ENCODE results near the gene ERBB4.

Gene ERBB4

DNA sequence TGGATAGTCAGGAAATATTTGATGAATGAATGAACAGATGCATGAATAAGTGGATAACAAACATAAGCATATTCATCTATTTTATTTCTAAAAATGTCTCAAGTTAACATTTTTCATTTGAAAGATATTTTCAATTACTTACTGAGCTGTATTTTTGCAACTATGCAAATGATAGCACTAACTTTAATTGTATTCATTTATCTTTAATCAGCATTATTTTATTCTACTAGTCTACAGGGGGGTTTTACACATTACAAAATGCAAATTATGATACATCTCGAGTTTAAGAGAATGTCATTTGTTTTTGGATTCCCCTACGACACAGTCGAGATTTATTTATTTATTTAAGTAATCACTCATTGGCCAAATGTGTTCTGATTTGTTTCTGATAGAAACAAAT lies 530.6 kb downstream of the ERBB4 start:
- no peak overlapping the region for H2AK5ac ChIP-seq (ENCODE audit: low read depth, low read length)

DNA sequence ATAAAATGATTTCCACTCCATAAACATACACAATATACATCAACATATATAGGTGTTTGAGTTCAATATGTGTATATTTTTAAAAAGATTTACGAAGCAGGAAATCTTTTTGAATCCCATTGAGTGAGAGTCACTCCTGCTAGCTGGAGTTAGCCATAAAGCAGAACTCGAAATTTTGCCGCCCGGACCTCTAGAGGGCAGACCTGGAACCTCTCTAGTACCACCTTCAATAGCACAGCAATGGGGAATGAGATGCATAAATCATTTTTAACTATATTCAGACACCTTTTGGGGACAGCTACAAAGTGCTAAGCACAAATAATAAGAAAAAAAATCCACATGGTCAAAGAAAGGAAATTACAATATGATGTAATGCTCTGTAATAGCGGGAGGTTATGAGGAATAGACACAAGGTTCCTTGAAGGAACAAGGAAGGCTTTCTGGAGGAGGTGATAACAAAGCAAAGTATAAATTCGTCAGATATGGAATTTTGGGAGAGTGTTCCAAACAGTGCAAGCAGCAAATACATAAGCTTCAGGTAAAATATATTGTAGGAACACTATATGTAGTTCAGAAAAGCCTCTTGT lies 533.4 kb downstream of the ERBB4 start:
- no peak overlapping the region for H2AK5ac ChIP-seq (ENCODE audit: low read depth, low read length)
- no peak overlapping the region for H2AFZ ChIP-seq (ENCODE audit: low read length)
- no peaks in the 10 kb centered on the region for H3K36me3 ChIP-seq (replicated peaks in 1 of 2; ENCODE audit: control insufficient read depth in 2 of 2, insufficient read depth in 2 of 2, low read length in 2 of 2)
- no peak overlapping the region for H2BK15ac ChIP-seq (ENCODE audit: low read length)
- no peak overlapping the region for H3K27ac ChIP-seq (replicated peaks; ENCODE audit: low read length)
- no peak overlapping the region for H4K91ac ChIP-seq (ENCODE audit: low read depth, low read length, poor library complexity)
- H3K14ac ChIP-seq (ENCODE audit: low read length) = no peak overlapping the region
- no peaks in the 10 kb centered on the region for H3K27me3 ChIP-seq (ENCODE audit: control insufficient read depth in 3 of 3, insufficient read depth in 3 of 3, low read depth in 1 of 3, low read length in 3 of 3)
- H3K23ac ChIP-seq (ENCODE audit: low read depth, low read length, poor library complexity) = no peak overlapping the region
- H3K79me1 ChIP-seq (ENCODE audit: low read depth, low read length) = no peaks in the 10 kb centered on the region
- H3K18ac ChIP-seq (ENCODE audit: low read length) = no peak overlapping the region
- H2BK5ac ChIP-seq (ENCODE audit: low read length) = no peak overlapping the region
- H2BK120ac ChIP-seq (ENCODE audit: low read depth, low read length) = no peak overlapping the region
- H3K4me3 ChIP-seq (ENCODE audit: low read length in 2 of 2) = no peak overlapping the region
- H3K4me1 ChIP-seq (ENCODE audit: control insufficient read depth in 2 of 2, insufficient read depth in 1 of 2, low read depth in 1 of 2, low read length in 2 of 2) = no peaks in the 10 kb centered on the region
- no peak overlapping the region for H3K4me2 ChIP-seq (ENCODE audit: insufficient read depth, low read length, poor library complexity, severe bottlenecking)
- H3K9ac ChIP-seq (ENCODE audit: low read depth, low read length, poor library complexity) = no peak overlapping the region
- no CpG with 5 or more reads among the region's 6 CpGs for WGBS, 2 donors (ENCODE audit: extremely low coverage in 2 of 2, insufficient read length in 2 of 2, insufficient replicate concordance in 1 of 2)
- H3K4ac ChIP-seq (ENCODE audit: low read length) = no peak overlapping the region
- H3K9me3 ChIP-seq (replicated peaks in 1 of 2; ENCODE audit: control insufficient read depth in 2 of 2, insufficient read depth in 1 of 2, low read depth in 1 of 2, low read length in 2 of 2) = no peaks in the 10 kb centered on the region
- no peak overlapping the region for H4K8ac ChIP-seq (ENCODE audit: low read depth, low read length)
- H2BK12ac ChIP-seq (ENCODE audit: low read length) = no peak overlapping the region
- DNase-seq (ENCODE audit: low spot score) = peak; percentile 15

More for the DNA sequence above, 530.6 kb downstream of the ERBB4 start:
- H3K36me3 ChIP-seq (replicated peaks in 1 of 2; ENCODE audit: control insufficient read depth in 2 of 2, insufficient read depth in 2 of 2, low read length in 2 of 2) = no peaks in the 10 kb centered on the region
- H3K14ac ChIP-seq (ENCODE audit: low read length) = no peak overlapping the region
- H2BK12ac ChIP-seq (ENCODE audit: low read length) = no peak overlapping the region
- H3K27ac ChIP-seq (replicated peaks; ENCODE audit: low read length) = no peak overlapping the region
- no peak overlapping the region for H3K4me2 ChIP-seq (ENCODE audit: insufficient read depth, low read length, poor library complexity, severe bottlenecking)
- H3K4me3 ChIP-seq (ENCODE audit: low read length in 2 of 2) = no peak overlapping the region
- H3K27me3 ChIP-seq (ENCODE audit: control insufficient read depth in 3 of 3, insufficient read depth in 3 of 3, low read depth in 1 of 3, low read length in 3 of 3) = no peaks in the 10 kb centered on the region
- H2BK5ac ChIP-seq (ENCODE audit: low read length) = no peak overlapping the region
- H4K91ac ChIP-seq (ENCODE audit: low read depth, low read length, poor library complexity) = no peak overlapping the region
- no peaks in the 10 kb centered on the region for H3K9me3 ChIP-seq (replicated peaks in 1 of 2; ENCODE audit: control insufficient read depth in 2 of 2, insufficient read depth in 1 of 2, low read depth in 1 of 2, low read length in 2 of 2)
- no peak overlapping the region for H3K4ac ChIP-seq (ENCODE audit: low read length)
- WGBS, 2 donors (ENCODE audit: extremely low coverage in 2 of 2, insufficient read length in 2 of 2, insufficient replicate concordance in 1 of 2) = no CpG with 5 or more reads among the region's 3 CpGs
- no peak overlapping the region for H2BK15ac ChIP-seq (ENCODE audit: low read length)
- no peak overlapping the region for H4K8ac ChIP-seq (ENCODE audit: low read depth, low read length)
- no peaks in the 10 kb centered on the region for H3K79me1 ChIP-seq (ENCODE audit: low read depth, low read length)
- no peak overlapping the region for H2AFZ ChIP-seq (ENCODE audit: low read length)
- H3K18ac ChIP-seq (ENCODE audit: low read length) = no peak overlapping the region
- H3K4me1 ChIP-seq (ENCODE audit: control insufficient read depth in 2 of 2, insufficient read depth in 1 of 2, low read depth in 1 of 2, low read length in 2 of 2) = no peaks in the 10 kb centered on the region
- DNase-seq (ENCODE audit: low spot score) = no peak
- no peak overlapping the region for H3K23ac ChIP-seq (ENCODE audit: low read depth, low read length, poor library complexity)
- no peak overlapping the region for H3K9ac ChIP-seq (ENCODE audit: low read depth, low read length, poor library complexity)
- H2BK120ac ChIP-seq (ENCODE audit: low read depth, low read length) = no peak overlapping the region

DNA sequence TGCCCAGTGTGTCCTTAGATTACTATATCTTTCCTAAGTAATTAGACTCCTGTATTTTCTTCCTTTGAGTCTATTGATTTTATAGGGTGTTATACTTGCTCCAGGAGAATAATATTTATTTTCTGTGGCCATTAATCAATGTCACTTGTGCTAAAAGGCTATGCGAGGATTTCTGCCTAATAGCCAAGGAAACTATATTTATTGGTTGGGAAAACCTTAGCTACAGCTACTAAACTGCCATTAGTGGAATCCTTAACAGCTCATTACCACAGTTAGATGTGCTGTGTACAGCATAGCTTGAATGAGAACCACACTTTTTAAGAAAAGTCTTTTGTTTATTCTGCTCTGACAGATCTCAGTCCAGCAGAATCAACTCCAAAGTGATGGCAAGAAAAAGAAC lies 537.3 kb downstream of the ERBB4 start:
- WGBS, 2 donors (ENCODE audit: extremely low coverage in 2 of 2, insufficient read length in 2 of 2, insufficient replicate concordance in 1 of 2) = no CpG with 5 or more reads among the region's 1 CpG
- Histone ChIP-seq H3K36me3 (replicated peaks in 1 of 2; ENCODE audit: control insufficient read depth in 2 of 2, insufficient read depth in 2 of 2, low read length in 2 of 2) (no peaks in the 10 kb centered on the region), H3K4me1 (ENCODE audit: control insufficient read depth in 2 of 2, insufficient read depth in 1 of 2, low read depth in 1 of 2, low read length in 2 of 2) (no peaks in the 10 kb centered on the region), H2BK15ac (ENCODE audit: low read length) (no peak overlapping the region), H2AFZ (ENCODE audit: low read length) (no peak overlapping the region), H3K18ac (ENCODE audit: low read length) (no peak overlapping the region), H3K79me1 (ENCODE audit: low read depth, low read length) (no peaks in the 10 kb centered on the region), H3K4me3 (ENCODE audit: low read length in 2 of 2) (no peak overlapping the region), H3K27ac (replicated peaks; ENCODE audit: low read length) (no peak overlapping the region), H3K9ac (ENCODE audit: low read depth, low read length, poor library complexity) (no peak overlapping the region), H3K4me2 (ENCODE audit: insufficient read depth, low read length, poor library complexity, severe bottlenecking) (no peak overlapping the region), H2BK12ac (ENCODE audit: low read length) (no peak overlapping the region), H3K23ac (ENCODE audit: low read depth, low read length, poor library complexity) (no peak overlapping the region), H4K8ac (ENCODE audit: low read depth, low read length) (no peak overlapping the region), H4K91ac (ENCODE audit: low read depth, low read length, poor library complexity) (no peak overlapping the region), H3K14ac (ENCODE audit: low read length) (no peak overlapping the region), H3K27me3 (ENCODE audit: control insufficient read depth in 3 of 3, insufficient read depth in 3 of 3, low read depth in 1 of 3, low read length in 3 of 3) (no peaks in the 10 kb centered on the region), H2BK5ac (ENCODE audit: low read length) (no peak overlapping the region), H2AK5ac (ENCODE audit: low read depth, low read length) (no peak overlapping the region), H3K4ac (ENCODE audit: low read length) (no peak overlapping the region), H2BK120ac (ENCODE audit: low read depth, low read length) (no peak overlapping the region), H3K9me3 (replicated peaks in 1 of 2; ENCODE audit: control insufficient read depth in 2 of 2, insufficient read depth in 1 of 2, low read depth in 1 of 2, low read length in 2 of 2) (no peaks in the 10 kb centered on the region)
- DNase-seq (ENCODE audit: low spot score) = no peak

DNA sequence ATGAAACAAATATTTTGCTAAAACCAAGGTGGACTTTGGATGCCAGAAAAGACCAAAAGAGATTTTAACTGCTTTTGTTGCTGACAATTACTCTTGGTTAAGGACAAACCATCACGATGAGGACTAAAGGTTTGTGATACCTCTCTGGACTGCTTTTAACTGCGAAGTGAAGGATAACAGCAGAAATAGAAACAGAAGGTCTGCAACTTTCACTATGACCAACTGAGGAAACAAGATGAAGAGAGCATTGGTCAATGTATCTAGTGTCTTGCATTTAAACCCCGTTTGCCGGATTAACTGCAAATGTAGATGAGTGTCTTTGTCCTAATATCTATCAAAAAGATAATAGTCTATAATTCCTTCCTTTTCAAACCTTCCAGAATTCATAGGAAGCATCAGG lies 541.7 kb downstream of the ERBB4 start:
- H3K27ac ChIP-seq (replicated peaks; ENCODE audit: low read length) = no peak overlapping the region
- H3K4me3 ChIP-seq (ENCODE audit: low read length in 2 of 2) = no peak overlapping the region
- H3K36me3 ChIP-seq (replicated peaks in 1 of 2; ENCODE audit: control insufficient read depth in 2 of 2, insufficient read depth in 2 of 2, low read length in 2 of 2) = no peaks in the 10 kb centered on the region
- H4K8ac ChIP-seq (ENCODE audit: low read depth, low read length) = no peak overlapping the region
- no peak overlapping the region for H3K18ac ChIP-seq (ENCODE audit: low read length)
- no peak overlapping the region for H3K14ac ChIP-seq (ENCODE audit: low read length)
- no peaks in the 10 kb centered on the region for H3K27me3 ChIP-seq (ENCODE audit: control insufficient read depth in 3 of 3, insufficient read depth in 3 of 3, low read depth in 1 of 3, low read length in 3 of 3)
- no peak overlapping the region for H2BK12ac ChIP-seq (ENCODE audit: low read length)
- H2BK15ac ChIP-seq (ENCODE audit: low read length) = no peak overlapping the region
- H4K91ac ChIP-seq (ENCODE audit: low read depth, low read length, poor library complexity) = no peak overlapping the region
- DNase-seq (ENCODE audit: low spot score) = no peak
- no peaks in the 10 kb centered on the region for H3K4me1 ChIP-seq (ENCODE audit: control insufficient read depth in 2 of 2, insufficient read depth in 1 of 2, low read depth in 1 of 2, low read length in 2 of 2)
- no peak overlapping the region for H2BK120ac ChIP-seq (ENCODE audit: low read depth, low read length)
- H3K9ac ChIP-seq (ENCODE audit: low read depth, low read length, poor library complexity) = no peak overlapping the region
- no peaks in the 10 kb centered on the region for H3K9me3 ChIP-seq (replicated peaks in 1 of 2; ENCODE audit: control insufficient read depth in 2 of 2, insufficient read depth in 1 of 2, low read depth in 1 of 2, low read length in 2 of 2)
- H3K79me1 ChIP-seq (ENCODE audit: low read depth, low read length) = no peaks in the 10 kb centered on the region
- no peak overlapping the region for H3K23ac ChIP-seq (ENCODE audit: low read depth, low read length, poor library complexity)
- no peak overlapping the region for H2AFZ ChIP-seq (ENCODE audit: low read length)
- WGBS, 2 donors (ENCODE audit: extremely low coverage in 2 of 2, insufficient read length in 2 of 2, insufficient replicate concordance in 1 of 2) = no CpG with 5 or more reads among the region's 4 CpGs
- no peak overlapping the region for H2BK5ac ChIP-seq (ENCODE audit: low read length)
- no peak overlapping the region for H2AK5ac ChIP-seq (ENCODE audit: low read depth, low read length)
- no peak overlapping the region for H3K4ac ChIP-seq (ENCODE audit: low read length)
- H3K4me2 ChIP-seq (ENCODE audit: insufficient read depth, low read length, poor library complexity, severe bottlenecking) = no peak overlapping the region

All from neuronal stem cell (in vitro differentiated cells).